GDM1 (cell line): ENCODE measurements around the gene GTF3A.
A peak's percentile ranks its signal among the peaks of the same experiment; 100 is the strongest.
"Not testable (repeated sequence)": the region's sequence is repeated elsewhere in the genome, so short reads cannot be mapped to it uniquely, and the experiment has no call there.

Experiments used
- DNase-seq: peaks from one replicate; lab custom pipeline; 2025; lab: John Stamatoyannopoulos, UW

Gene GTF3A

DNA sequence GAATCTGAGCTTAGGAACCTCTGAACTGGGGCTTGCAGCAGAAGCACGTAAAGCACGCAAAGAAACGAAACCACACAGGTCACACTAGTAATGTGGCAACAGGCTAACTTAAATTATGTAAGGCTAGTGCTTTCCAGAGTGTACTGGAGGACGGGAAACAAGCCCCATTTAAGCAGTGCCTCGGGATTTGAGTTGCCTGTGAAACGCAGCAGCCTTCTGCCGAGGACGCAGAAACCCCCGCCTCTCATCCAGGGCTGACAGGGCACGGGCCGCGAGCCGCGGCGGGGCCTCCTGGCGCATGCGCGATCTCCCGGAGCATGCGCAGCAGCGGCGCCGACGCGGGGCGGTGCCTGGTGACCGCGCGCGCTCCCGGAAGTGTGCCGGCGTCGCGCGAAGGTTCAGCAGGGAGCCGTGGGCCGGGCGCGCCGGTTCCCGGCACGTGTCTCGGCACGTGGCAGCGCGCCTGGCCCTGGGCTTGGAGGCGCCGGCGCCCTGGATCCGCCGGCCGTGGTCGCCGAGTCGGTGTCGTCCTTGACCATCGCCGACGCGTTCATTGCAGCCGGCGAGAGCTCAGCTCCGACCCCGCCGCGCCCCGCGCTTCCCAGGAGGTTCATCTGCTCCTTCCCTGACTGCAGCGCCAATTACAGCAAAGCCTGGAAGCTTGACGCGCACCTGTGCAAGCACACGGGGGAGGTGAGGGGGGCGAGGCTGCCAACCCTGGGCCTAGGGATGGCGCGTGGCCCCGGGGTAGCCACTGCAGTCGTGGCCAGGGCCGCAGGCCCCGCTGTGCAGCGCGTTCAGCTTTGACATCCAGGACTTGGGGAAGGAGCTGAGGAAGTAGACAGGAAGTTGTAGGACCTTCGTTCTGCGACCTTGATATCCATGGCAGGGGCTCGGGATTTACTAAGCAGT is at the start of gene GTF3A:
TSS of gene GTF3A (plus strand) at position 374 of the 912 bp plus-strand sequence.
- DNase-seq = peak; percentile 96

DNA sequence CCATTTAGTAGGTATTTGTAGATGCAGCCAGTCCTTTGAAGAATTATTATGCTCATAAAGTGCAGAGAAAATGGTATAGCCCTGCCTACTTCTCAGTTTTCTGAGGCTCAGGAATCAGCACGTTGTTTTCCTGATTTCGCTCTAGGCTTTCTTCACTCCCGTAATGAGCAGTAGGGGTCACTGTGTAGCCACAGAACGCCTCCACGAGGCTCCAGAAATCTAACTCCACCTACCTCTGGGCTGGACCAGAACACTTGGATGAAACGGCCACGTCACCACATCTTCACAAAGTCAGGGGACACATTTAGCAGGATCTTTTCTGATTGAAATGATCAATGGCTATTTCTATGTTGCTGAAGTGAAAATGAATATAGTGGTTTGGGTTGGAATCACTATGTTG is 49.8 kb upstream of the GTF3A start:
- peak; percentile 73 for DNase-seq

DNA sequence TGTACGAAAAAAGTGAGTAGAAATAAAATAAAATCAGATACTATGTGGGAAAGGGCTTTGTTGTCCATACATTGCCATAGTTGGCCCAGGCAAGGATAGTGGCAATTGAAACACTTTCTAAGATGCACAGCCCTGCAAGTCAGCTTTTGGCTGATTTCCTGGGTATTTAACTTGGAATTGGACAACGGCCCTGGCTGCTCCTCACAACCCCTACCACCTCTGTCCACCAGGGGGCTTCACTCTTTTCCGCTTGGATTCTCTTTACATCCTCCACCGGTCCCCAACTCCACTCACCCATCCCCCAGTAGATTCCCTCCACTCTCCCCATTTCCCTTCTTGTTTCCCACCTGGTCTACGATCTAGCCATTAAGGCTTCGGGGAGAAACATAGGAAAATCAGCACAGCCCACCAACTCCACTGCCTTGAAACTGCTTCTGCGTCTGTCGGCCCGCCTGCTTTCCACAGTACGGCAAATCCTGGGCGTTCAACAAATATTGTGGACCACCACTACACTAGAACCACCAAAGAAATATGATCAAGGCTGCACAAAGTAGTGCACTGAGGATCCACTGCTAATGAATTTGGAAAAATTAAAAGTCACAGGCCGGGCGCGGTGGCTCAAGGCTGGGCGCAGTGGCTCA is 48.6 kb upstream of the GTF3A start:
- DNase-seq = no peak

- DNase-seq = no peak
Measured at GRCh38 chr13:27379126-27379525, 45.3 kb upstream of the GTF3A start.

GRCh38 chr13:27379694-27380641 is 44.5 kb upstream of the GTF3A start:
- DNase-seq = peak; percentile 75

DNA sequence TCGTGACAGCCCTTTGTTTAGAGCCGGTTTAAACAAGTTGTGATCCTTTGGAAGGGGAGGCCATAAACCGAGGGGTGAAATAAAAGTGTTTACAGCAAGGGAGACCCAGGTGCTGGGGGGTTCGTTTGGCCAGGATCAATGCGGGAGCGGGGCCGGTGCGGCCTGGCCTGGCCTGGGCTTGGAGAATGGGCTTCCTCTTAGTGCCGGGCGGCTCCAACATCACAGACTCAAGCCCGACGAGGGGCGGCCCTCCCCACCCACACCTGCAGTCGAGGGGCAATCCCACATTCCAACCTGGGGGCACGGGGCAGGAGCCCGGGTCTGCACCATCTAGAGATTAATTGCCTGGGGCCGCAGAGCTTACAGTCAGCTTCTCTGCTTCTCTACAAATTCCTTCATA is 42.8 kb upstream of the GTF3A start:
- DNase-seq = no peak

GRCh38 chr13:27383104-27383921 is 41.1 kb upstream of the GTF3A start:
- no peak for DNase-seq

GRCh38 chr13:27384285-27384684 is 40.1 kb upstream of the GTF3A start:
- DNase-seq = no peak

GRCh38 chr13:27388241-27388640 is 36.2 kb upstream of the GTF3A start:
- DNase-seq = no peak

- no peak for DNase-seq
Measured at GRCh38 chr13:27389891-27390290, 34.5 kb upstream of the GTF3A start.

DNA sequence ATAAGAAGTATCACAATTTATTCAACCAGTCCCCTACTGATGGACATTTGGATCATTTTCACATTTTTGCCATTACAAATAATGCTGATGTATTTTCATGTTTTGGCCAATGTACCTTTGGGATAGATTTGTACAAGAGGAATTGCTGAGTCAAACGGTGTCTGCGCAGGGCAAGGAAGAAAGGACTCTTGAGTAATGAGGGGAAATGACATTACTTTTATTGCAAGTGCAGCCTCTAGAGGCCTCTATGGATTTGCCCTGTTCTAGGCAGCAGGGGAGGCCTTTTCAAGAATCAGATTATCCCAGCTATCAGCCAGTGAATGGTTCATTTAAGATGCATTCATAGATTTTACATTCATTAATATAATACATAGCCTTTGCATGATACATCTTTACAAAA is 32.9 kb upstream of the GTF3A start:
- DNase-seq = peak; percentile 37

DNA sequence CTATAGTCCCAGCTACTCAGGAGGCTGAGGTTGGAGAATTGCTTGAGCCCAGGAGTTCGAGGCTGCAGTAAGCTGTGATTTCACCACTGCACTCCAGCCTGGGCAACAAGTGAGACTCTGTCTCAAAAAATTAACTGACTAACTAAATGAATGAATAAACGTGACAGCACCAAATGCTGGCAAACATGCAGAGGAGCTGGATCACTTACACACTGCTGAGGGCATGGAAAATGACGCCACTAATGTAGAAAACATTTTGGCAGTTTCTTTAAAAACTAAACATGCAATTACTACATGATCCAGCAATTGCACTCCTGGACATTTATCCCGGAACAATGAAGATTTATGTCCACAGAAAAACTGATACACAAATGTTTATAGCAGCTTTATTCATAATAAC is 31.3 kb upstream of the GTF3A start:
- DNase-seq = no peak

GRCh38 chr13:27395007-27395510 is 29.4 kb upstream of the GTF3A start:
- DNase-seq = no peak

GRCh38 chr13:27396252-27396846 is 28.1 kb upstream of the GTF3A start:
- no peak for DNase-seq

DNA sequence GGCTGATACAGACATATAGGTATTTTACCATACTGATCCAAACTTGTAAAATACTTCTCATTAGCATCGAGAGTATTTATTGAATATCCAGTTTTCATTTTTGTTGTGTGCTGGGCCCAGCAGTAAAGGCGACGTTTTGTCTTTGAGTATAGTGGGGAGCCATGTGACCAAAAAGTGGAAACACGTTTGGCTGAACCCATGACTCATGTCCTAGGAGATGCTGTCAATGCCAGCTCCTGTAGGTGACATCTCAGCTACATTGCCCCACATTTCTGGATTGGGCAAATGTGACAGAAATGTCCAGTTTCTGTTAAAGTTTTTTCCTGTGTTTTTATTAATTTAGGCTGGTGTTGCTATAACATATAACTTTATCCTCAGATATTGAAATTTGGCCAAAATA is 26.1 kb upstream of the GTF3A start:
- no peak for DNase-seq

DNA sequence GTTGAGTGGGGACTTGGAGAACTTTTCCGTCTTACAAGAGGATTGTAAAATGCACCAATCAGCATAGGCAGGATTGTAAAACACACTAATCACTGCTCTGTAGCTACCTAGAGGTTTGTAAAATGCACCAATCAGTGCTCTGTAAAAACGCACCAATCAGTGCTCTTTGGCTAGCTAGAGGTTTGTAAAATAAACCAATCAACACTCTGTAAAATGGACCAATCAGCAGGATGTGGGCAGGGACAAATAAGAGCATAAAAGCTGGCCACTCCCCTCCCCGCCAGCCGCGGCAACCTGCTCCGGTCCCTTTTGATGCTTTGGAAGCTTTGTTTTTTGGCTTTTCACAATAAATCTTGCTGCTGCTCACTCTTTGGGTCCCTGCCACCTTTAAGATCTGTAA is 24.0 kb upstream of the GTF3A start:
- DNase-seq = not testable (repeated sequence)

GRCh38 chr13:27401210-27401609 is 23.2 kb upstream of the GTF3A start:
- peak; percentile 83 for DNase-seq

GRCh38 chr13:27403203-27403678 is 21.2 kb upstream of the GTF3A start:
- no peak for DNase-seq

GRCh38 chr13:27403727-27404385 is 20.6 kb upstream of the GTF3A start:
- DNase-seq = no peak

GRCh38 chr13:27404680-27405079 is 19.7 kb upstream of the GTF3A start:
- DNase-seq = no peak
